ENCODE data around the gene PLCD1. TPM values are rescaled to one million over a fixed set of nuclear protein-coding genes. Genes with fewer than 3 reads are reported as not detected.

PLCD1 gene
- total RNA-seq, 1 donor from 2014 or later, result 36.9 TPM

DNA sequence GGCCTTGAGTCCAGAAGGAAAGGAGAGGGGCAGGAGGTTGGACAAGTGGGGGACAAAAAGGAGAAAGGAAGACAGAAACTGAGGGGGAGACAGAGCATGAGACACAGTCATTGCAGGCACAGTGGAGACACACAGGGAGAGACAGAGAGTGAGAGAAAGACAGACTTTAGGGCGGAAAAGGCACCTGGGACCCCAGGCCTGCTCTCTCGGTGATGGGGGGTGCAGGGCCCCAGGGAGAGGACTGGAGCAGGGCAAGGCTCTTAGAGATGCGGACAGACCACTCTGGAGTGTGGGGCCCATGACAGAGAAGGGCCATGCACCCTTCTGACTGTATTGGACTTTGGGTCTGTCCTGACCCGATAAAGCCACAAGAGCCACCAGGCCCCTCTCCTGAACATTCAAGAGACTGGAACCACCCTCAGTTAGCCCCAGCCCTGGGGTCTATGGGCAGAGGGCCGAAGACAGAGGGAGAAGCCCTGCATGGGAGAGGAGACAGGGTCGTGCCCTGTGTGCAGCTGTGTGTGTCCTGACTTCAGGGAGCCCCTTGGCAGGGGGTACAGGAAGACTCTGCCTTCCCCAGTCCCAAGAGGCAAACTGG, 12.5 kb downstream of the PLCD1 start:
- H3K36me3 Mint-ChIP-seq (ENCODE audit: low read depth), result peaks cover 30% of the 10 kb centered on the region
- H3K4me3 Mint-ChIP-seq, result no peak overlapping the region
- TF ChIP-seq, protein P1, sequence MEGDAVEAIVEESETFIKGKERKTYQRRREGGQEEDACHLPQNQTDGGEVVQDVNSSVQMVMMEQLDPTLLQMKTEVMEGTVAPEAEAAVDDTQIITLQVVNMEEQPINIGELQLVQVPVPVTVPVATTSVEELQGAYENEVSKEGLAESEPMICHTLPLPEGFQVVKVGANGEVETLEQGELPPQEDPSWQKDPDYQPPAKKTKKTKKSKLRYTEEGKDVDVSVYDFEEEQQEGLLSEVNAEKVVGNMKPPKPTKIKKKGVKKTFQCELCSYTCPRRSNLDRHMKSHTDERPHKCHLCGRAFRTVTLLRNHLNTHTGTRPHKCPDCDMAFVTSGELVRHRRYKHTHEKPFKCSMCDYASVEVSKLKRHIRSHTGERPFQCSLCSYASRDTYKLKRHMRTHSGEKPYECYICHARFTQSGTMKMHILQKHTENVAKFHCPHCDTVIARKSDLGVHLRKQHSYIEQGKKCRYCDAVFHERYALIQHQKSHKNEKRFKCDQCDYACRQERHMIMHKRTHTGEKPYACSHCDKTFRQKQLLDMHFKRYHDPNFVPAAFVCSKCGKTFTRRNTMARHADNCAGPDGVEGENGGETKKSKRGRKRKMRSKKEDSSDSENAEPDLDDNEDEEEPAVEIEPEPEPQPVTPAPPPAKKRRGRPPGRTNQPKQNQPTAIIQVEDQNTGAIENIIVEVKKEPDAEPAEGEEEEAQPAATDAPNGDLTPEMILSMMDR (conservative IDR thresholded peaks at IDR 0.05), result no peak
- no peak for DNase-seq (ENCODE audit: low read depth, low spot score)
- no peaks in the 10 kb centered on the region for H3K4me1 Mint-ChIP-seq
- no peaks in the 10 kb centered on the region for H3K27me3 Mint-ChIP-seq (ENCODE audit: low read depth)
- no peak overlapping the region for H3K27ac Mint-ChIP-seq (ENCODE audit: unreplicated experiment)
- H3K9me3 Mint-ChIP-seq, result peaks cover 4% of the 10 kb centered on the region

DNA sequence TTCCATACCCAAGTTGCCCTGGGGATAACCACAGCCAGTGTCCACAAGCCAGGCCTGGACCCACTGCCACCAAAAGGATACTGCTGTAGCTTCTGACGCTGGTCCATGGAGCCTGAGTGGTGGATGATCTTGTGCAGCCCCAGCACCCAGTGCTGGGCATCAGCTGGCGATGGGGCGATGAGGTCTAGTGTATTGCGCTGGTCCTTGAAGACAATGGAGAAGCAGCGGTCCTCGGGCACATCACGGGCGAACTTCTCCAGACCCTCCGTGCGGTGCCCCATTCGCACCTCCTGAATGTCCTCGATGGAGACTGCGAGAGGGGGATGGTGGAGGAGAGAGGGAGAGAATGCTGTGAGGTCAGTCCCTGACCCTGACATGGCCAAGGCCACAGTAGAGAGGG, 13.0 kb downstream of the PLCD1 start:
- Mint-ChIP-seq H3K36me3 (ENCODE audit: low read depth) (peaks cover 30% of the 10 kb centered on the region), H3K27ac (ENCODE audit: unreplicated experiment) (no peak overlapping the region), H3K9me3 (peaks cover 4% of the 10 kb centered on the region), H3K27me3 (ENCODE audit: low read depth) (no peaks in the 10 kb centered on the region), H3K4me3 (no peak overlapping the region), H3K4me1 (no peaks in the 10 kb centered on the region)
- TF ChIP-seq, protein P1 (conservative IDR thresholded peaks at IDR 0.05), result no peak
- no peak for DNase-seq (ENCODE audit: low read depth, low spot score)

- TF ChIP-seq, protein P1 (conservative IDR thresholded peaks at IDR 0.05), result no peak
- H3K27me3 Mint-ChIP-seq (ENCODE audit: low read depth), result no peaks in the 10 kb centered on the region
- no peak overlapping the region for H3K27ac Mint-ChIP-seq (ENCODE audit: unreplicated experiment)
- no peak for DNase-seq (ENCODE audit: low read depth, low spot score)
- no peaks in the 10 kb centered on the region for H3K4me1 Mint-ChIP-seq
- H3K36me3 Mint-ChIP-seq (ENCODE audit: low read depth), result peaks cover 30% of the 10 kb centered on the region
- H3K4me3 Mint-ChIP-seq, result no peak overlapping the region
- peaks cover 4% of the 10 kb centered on the region for H3K9me3 Mint-ChIP-seq
Measured at GRCh38 chr3:38015984-38016383, 13.5 kb downstream of the PLCD1 start.

GRCh38 chr3:38015485-38015884, 14.0 kb downstream of the PLCD1 start:
- Mint-ChIP-seq H3K27ac (ENCODE audit: unreplicated experiment) (no peak overlapping the region), H3K9me3 (peaks cover 4% of the 10 kb centered on the region), H3K4me1 (no peaks in the 10 kb centered on the region), H3K4me3 (no peak overlapping the region), H3K27me3 (ENCODE audit: low read depth) (no peaks in the 10 kb centered on the region), H3K36me3 (ENCODE audit: low read depth) (peaks cover 30% of the 10 kb centered on the region)
- TF ChIP-seq, protein P1 (conservative IDR thresholded peaks at IDR 0.05), result no peak
- DNase-seq (ENCODE audit: low read depth, low spot score), result no peak

DNA sequence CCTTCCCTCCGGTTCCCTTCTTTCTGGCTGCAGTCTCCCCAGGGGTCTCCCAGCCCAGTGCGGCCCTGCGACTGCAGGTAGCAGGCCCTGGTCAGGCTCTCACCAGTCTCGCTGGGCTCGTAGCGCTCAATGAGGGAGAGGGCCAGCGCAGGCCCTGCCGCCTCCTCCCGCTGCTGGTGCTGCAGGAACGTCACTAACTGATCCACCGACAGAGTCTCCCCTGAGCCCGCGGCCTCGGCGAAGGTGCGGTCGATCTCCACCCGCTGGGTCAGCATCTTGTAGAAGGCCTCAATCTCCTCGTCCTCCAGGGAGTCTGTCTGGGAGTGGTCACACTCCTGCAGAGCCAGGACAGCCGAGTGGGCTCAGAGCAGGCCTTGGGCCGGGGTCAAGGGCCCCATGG, 18.3 kb downstream of the PLCD1 start:
- DNase-seq (ENCODE audit: low read depth, low spot score), result no peak
- Mint-ChIP-seq H3K27me3 (ENCODE audit: low read depth) (no peaks in the 10 kb centered on the region), H3K36me3 (ENCODE audit: low read depth) (peaks cover 23% of the 10 kb centered on the region), H3K4me1 (no peaks in the 10 kb centered on the region), H3K27ac (ENCODE audit: unreplicated experiment) (no peak overlapping the region), H3K9me3 (peaks cover 4% of the 10 kb centered on the region), H3K4me3 (no peak overlapping the region)
- TF ChIP-seq, protein P1 (conservative IDR thresholded peaks at IDR 0.05), result no peak

All from neural crest cell (in vitro differentiated cells).